Measurements from ENCODE around the gene AVEN.
"Not testable (repeated sequence)": the region's sequence is repeated elsewhere in the genome, so short reads cannot be mapped to it uniquely, and the experiment has no call there.

AVEN gene

GRCh38 chr15:34038023-34038870 lies 757 bp downstream of the AVEN start:
- DNase-seq = peak; percentile 73

GRCh38 chr15:34031987-34032760 lies 6.8 kb downstream of the AVEN start:
- DNase-seq = no peak

- no peak for DNase-seq
Observed at GRCh38 chr15:34027606-34028005, 11.4 kb downstream of the AVEN start.

- DNase-seq = no peak
Observed at GRCh38 chr15:34025252-34025651, 13.8 kb downstream of the AVEN start.

- no peak for DNase-seq
Observed at GRCh38 chr15:34023907-34024306, 15.1 kb downstream of the AVEN start.

GRCh38 chr15:34019369-34019990 lies 19.5 kb downstream of the AVEN start:
- no peak for DNase-seq

GRCh38 chr15:34018738-34019137 lies 20.3 kb downstream of the AVEN start:
- not testable (repeated sequence) for DNase-seq

GRCh38 chr15:34018021-34018645 lies 20.9 kb downstream of the AVEN start:
- no peak for DNase-seq

GRCh38 chr15:34014556-34014955 lies 24.4 kb downstream of the AVEN start:
- DNase-seq = no peak

- no peak for DNase-seq
Observed at GRCh38 chr15:34013746-34014145, 25.3 kb downstream of the AVEN start.

- DNase-seq = no peak
Observed at GRCh38 chr15:34012461-34013028, 26.5 kb downstream of the AVEN start.

GRCh38 chr15:34011481-34011880 lies 27.5 kb downstream of the AVEN start:
- no peak for DNase-seq

- DNase-seq = no peak
Observed at GRCh38 chr15:34010921-34011320, 28.1 kb downstream of the AVEN start.

GRCh38 chr15:34009656-34010055 lies 29.3 kb downstream of the AVEN start:
- DNase-seq = no peak

GRCh38 chr15:34006381-34006780 lies 32.6 kb downstream of the AVEN start:
- no peak for DNase-seq

- no peak for DNase-seq
Observed at GRCh38 chr15:34001536-34001935, 37.5 kb downstream of the AVEN start.

- DNase-seq = not testable (repeated sequence)
Observed at GRCh38 chr15:33995666-33996065, 43.3 kb downstream of the AVEN start.

- DNase-seq = no peak
Observed at GRCh38 chr15:33994005-33994615, 44.9 kb downstream of the AVEN start.

GRCh38 chr15:33988384-33988783 lies 50.6 kb downstream of the AVEN start:
- no peak for DNase-seq

- DNase-seq = no peak
Observed at GRCh38 chr15:33987444-33987843, 51.6 kb downstream of the AVEN start.

GRCh38 chr15:33985751-33986150 lies 53.3 kb downstream of the AVEN start:
- no peak for DNase-seq

GRCh38 chr15:33985287-33985686 lies 53.7 kb downstream of the AVEN start:
- DNase-seq = no peak
